ENCODE data around the gene PNMA1. TPM values are rescaled to one million over a fixed set of nuclear protein-coding genes. Genes with fewer than 3 reads are reported as not detected.

Gene PNMA1
- total and polyA plus RNA-seq, 9 of the 15 experiments (the other 6 are each of a cell fraction or from before 2014, with no cell fraction given) = 1.7 to 26.4 (median 8.7) TPM

DNA sequence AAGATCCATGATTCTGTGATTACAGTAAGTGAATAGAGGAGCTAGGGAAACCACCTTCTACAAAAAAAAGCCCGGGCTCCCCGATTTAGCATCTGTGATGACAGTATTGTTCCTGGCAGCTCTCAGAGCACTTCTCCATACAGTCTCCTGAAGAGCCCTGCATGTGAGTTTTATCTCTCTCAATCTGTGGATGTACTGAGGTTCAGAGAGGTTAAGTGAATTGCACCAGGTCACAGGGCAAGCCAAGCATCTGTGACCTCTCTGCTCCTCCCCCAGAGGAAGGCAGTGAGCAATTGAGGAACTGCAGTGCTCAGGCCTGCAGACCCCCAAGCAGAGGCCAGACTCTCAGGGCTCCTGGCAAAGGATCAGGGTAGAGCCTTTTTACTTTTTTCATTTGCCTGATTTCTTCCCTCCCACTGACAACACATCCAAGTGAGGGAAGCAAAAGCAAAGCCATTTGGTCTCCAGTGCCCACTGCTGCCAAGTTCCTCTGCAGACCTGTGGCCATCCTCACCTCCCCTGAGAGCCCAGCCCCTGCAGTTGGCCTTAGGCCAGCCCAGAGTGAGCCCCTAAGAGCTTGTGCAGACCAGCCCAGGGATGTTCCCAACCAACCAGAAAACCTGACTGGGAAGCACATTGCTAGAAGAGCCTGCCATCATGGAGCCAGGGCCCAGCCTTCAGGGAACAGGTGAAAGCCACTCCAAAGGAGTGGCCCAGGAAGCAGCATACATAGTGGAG, 47.6 kb upstream of the PNMA1 start (continued):
- TF ChIP-seq, protein P1, sequence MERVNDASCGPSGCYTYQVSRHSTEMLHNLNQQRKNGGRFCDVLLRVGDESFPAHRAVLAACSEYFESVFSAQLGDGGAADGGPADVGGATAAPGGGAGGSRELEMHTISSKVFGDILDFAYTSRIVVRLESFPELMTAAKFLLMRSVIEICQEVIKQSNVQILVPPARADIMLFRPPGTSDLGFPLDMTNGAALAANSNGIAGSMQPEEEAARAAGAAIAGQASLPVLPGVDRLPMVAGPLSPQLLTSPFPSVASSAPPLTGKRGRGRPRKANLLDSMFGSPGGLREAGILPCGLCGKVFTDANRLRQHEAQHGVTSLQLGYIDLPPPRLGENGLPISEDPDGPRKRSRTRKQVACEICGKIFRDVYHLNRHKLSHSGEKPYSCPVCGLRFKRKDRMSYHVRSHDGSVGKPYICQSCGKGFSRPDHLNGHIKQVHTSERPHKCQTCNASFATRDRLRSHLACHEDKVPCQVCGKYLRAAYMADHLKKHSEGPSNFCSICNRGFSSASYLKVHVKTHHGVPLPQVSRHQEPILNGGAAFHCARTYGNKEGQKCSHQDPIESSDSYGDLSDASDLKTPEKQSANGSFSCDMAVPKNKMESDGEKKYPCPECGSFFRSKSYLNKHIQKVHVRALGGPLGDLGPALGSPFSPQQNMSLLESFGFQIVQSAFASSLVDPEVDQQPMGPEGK (CRISPR knock-in tag; IDR thresholded peaks at IDR 0.05; ENCODE audit: borderline replicate concordance) = no peak
- TF ChIP-seq IRF2 (CRISPR knock-in tag; IDR thresholded peaks at IDR 0.05) = no peak
- peak; percentile 15 for TF ChIP-seq ZFP36 (IDR thresholded peaks at IDR 0.05; ENCODE audit: low read depth, low read length, partially characterized antibody)
- no peak for TF ChIP-seq GTF2A2 (tag; IDR thresholded peaks at IDR 0.05)
- no peak for TF ChIP-seq GABPA (tag; conservative IDR thresholded peaks at IDR 0.05; ENCODE audit: low read depth)
- peak; percentile 26; the same call in 1 of the 2 replicates for TF ChIP-seq ZNF589 (CRISPR knock-in tag; IDR thresholded peaks at IDR 0.05; ENCODE audit: low read depth)
